IPS DF 6.9 (cell line): Measurements from ENCODE around the gene ERRFI1.

Source experiments
- DNase-seq: peaks from one replicate; pipeline ENCODE4 v3.0.0-alpha.2; 2013; ENCODE audit warnings: low read depth, low spot score
- H3K27ac ChIP-seq: one replicate; pipeline ENCODE4 v1.5.1; 2013; ENCODE audit warnings: low read length, control low read depth
- H3K27me3 ChIP-seq: 2 replicates; pipeline ENCODE4 v1.6.1; 2013; ENCODE audit warnings: mild to moderate bottlenecking, low read length; ENCODE audit not compliant: control insufficient read depth, insufficient read depth
- H3K36me3 ChIP-seq: 2 replicates; pipeline ENCODE4 v1.6.1; 2013; ENCODE audit warnings: low read length; ENCODE audit not compliant: control insufficient read depth, insufficient read depth
- H3K4me1 ChIP-seq: 2 replicates; pipeline ENCODE4 v1.6.1; 2013; ENCODE audit warnings: low read length; ENCODE audit not compliant: control insufficient read depth, insufficient read depth
- H3K4me3 ChIP-seq: 2 replicates; pipeline ENCODE4 v1.5.1; 2013; ENCODE audit warnings: mild to moderate bottlenecking, low read length
- H3K9me3 ChIP-seq: 2 replicates; pipeline ENCODE4 v1.6.1; 2013; ENCODE audit warnings: low read length, inconsistent platforms; ENCODE audit not compliant: control insufficient read depth, insufficient read depth
- WGBS: extraction: QIAGEN DNeasy Blood & Tissue Kit; methylation state at CpG from one replicate; pipeline ENCODE4 v1.1.7; 2013; ENCODE audit warnings: mixed read lengths, missing lambda C conversion rate; ENCODE audit not compliant: insufficient read length, insufficient coverage; 5-methylcytosine and 5-hydroxymethylcytosine counted together

Gene ERRFI1

GRCh38 chr1:8025671-8026144 lies 401 bp downstream of the ERRFI1 start:
- Histone ChIP-seq H3K36me3 (no peaks in the 10 kb centered on the region; the same call in 1 of the 2 replicates), H3K9me3 (no peaks in the 10 kb centered on the region), H3K27me3 (no peaks in the 10 kb centered on the region; the same call in 1 of the 2 replicates), H3K4me1 (peaks cover 7% of the 10 kb centered on the region; the same call in 1 of the 2 replicates), H3K4me3 (peak overlapping the region; percentile 92), H3K27ac (no peak overlapping the region)
- DNase-seq = no peak
- whole genome bisulfite sequencing = no CpG with 5 or more reads among the region's 69 CpGs

GRCh38 chr1:8025061-8025670 lies 943 bp downstream of the ERRFI1 start:
- peaks cover 7% of the 10 kb centered on the region; the same call in 1 of the 2 replicates for H3K4me1 ChIP-seq
- H3K27me3 ChIP-seq = no peaks in the 10 kb centered on the region; the same call in 1 of the 2 replicates
- no peaks in the 10 kb centered on the region for H3K9me3 ChIP-seq
- peak overlapping the region; percentile 92 for H3K4me3 ChIP-seq
- no peaks in the 10 kb centered on the region; the same call in 1 of the 2 replicates for H3K36me3 ChIP-seq
- no peak overlapping the region for H3K27ac ChIP-seq
- no peak for DNase-seq
- WGBS = no CpG with 5 or more reads among the region's 19 CpGs

GRCh38 chr1:8024329-8024728 lies 1.8 kb downstream of the ERRFI1 start:
- Histone ChIP-seq H3K36me3 (no peaks in the 10 kb centered on the region; the same call in 1 of the 2 replicates), H3K4me3 (no peak overlapping the region), H3K4me1 (peaks cover 7% of the 10 kb centered on the region; the same call in 1 of the 2 replicates), H3K9me3 (no peaks in the 10 kb centered on the region), H3K27ac (no peak overlapping the region), H3K27me3 (no peaks in the 10 kb centered on the region; the same call in 1 of the 2 replicates)
- no CpG with 5 or more reads among the region's 3 CpGs for WGBS
- no peak for DNase-seq

GRCh38 chr1:8023995-8024313 lies 2.2 kb downstream of the ERRFI1 start:
- H3K4me3 ChIP-seq = no peak overlapping the region
- no peaks in the 10 kb centered on the region; the same call in 1 of the 2 replicates for H3K36me3 ChIP-seq
- H3K27ac ChIP-seq = no peak overlapping the region
- WGBS = no CpG with 5 or more reads among the region's 1 CpG
- DNase-seq = no peak
- no peaks in the 10 kb centered on the region for H3K9me3 ChIP-seq
- H3K27me3 ChIP-seq = no peaks in the 10 kb centered on the region; the same call in 1 of the 2 replicates
- H3K4me1 ChIP-seq = peaks cover 7% of the 10 kb centered on the region; the same call in 1 of the 2 replicates

DNA sequence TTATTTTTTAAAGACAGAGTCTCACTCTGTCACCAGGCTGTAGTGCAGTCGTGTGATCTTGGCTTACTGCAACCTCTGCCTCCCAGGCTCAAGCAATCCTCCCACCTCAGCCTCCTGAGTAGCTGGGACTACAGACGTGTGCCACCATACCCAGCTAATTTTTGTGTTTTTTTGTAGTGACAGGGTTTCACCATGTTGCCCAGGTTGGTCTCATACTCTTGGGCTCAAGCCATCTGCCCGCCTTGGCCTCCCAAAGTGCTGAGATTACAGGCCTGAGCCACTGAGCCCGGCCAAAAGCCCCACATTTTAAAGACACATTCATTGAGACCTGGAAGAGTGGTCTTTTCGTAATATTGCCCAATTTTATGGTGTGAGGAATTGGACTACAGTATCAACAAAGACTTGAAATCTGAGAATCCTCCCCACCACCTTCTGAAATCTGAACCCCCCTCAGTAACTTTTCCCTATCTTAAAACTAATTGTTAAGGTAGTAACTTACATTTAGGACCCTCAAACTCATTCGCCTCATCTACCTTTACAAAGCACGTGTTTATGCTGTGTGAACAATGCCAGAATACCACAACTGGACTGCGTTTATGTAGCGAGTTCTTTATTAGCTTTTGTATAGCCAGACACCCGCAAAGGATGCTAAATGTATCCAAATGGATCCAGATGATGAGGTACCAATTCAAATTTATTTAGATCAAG lies 2.7 kb downstream of the ERRFI1 start:
- H3K27me3 ChIP-seq = no peaks in the 10 kb centered on the region; the same call in 1 of the 2 replicates
- no peak for DNase-seq
- no CpG with 5 or more reads among the region's 10 CpGs for WGBS
- no peak overlapping the region for H3K27ac ChIP-seq
- no peaks in the 10 kb centered on the region for H3K9me3 ChIP-seq
- peaks cover 8% of the 10 kb centered on the region; the same call in 1 of the 2 replicates for H3K4me1 ChIP-seq
- H3K4me3 ChIP-seq = no peak overlapping the region
- H3K36me3 ChIP-seq = no peaks in the 10 kb centered on the region; the same call in 1 of the 2 replicates

DNA sequence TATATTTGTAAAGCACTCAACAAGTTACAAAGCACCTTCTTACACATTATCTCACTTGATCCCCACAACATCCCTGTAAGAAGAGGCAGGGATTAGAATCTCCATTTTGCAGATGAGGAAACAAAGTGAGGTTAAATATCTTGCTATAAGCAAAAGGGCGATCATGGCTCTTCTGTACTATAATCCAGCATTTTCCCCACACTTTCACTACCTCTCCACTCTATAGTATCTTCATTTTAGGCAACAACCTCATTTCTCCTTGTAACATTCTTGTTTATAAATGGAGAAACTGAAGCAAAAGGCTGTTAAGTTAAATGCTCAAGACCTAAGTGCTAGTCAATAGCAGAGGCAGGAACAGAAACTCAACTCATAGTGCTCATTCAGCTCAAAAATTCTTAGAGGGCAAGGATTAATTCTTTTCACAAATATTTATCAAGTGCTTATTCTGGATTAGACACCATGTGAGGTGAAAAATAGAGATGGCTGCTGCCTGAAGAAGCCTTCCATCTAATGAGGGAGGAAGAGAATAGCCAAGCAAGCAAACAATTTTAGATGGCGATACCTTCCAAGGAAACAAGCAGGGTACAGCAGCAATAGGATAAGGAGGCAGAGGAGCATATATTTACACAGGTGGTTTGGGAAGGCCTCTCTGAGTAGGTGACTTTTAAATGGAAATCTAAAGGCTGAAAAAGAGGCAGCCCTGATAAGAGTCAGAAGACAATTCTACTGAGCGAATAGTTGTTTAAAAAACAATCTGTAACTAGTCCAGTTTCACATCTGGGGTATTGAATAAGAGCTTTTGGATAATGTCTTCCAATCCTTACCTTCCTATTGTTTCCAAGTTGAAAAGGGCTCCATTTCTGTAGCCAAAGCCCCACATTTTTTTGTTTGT lies 3.5 kb downstream of the ERRFI1 start:
- H3K4me3 ChIP-seq = no peak overlapping the region
- H3K27me3 ChIP-seq = no peaks in the 10 kb centered on the region; the same call in 1 of the 2 replicates
- no peak overlapping the region for H3K27ac ChIP-seq
- DNase-seq = no peak
- no peaks in the 10 kb centered on the region; the same call in 1 of the 2 replicates for H3K36me3 ChIP-seq
- H3K4me1 ChIP-seq = peaks cover 8% of the 10 kb centered on the region; the same call in 1 of the 2 replicates
- no peaks in the 10 kb centered on the region for H3K9me3 ChIP-seq
- no CpG with 5 or more reads among the region's 3 CpGs for WGBS

DNA sequence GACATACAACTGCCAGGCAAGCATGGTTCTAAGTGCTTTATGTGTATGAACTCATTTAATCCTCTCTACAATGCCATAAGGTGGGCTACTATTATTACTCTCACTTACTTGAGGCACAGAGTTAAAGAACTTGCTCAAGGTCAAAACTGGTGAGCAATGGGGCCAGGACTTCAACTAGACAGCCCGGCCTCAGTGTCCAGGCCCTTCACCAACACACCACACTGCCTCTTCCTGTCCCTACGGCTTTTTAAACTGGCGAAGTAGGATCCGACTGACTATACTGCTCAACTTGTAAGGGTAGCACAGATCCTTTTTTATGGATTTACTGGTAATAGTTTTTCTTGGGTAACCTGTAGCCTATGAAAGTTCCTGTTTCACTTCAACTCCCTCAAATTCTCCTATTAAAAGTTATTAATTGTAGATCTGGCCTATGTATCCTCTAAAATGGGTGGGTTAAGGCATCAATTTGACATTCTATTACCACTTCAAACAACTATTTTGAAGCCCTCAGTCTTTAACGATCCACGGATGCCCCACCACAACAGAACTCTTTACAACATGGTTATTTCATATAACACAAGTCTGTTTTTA lies 4.3 kb downstream of the ERRFI1 start:
- Histone ChIP-seq H3K27me3 (no peaks in the 10 kb centered on the region; the same call in 1 of the 2 replicates), H3K4me1 (peaks cover 4% of the 10 kb centered on the region; the same call in 1 of the 2 replicates), H3K4me3 (no peak overlapping the region), H3K9me3 (no peaks in the 10 kb centered on the region), H3K36me3 (no peaks in the 10 kb centered on the region; the same call in 1 of the 2 replicates), H3K27ac (no peak overlapping the region)
- DNase-seq = no peak
- no CpG with 5 or more reads among the region's 6 CpGs for WGBS

- peaks cover 4% of the 10 kb centered on the region; the same call in 1 of the 2 replicates for H3K4me1 ChIP-seq
These were observed 6.1 kb downstream of the ERRFI1 start for GRCh38 chr1:8020032-8020431.

DNA sequence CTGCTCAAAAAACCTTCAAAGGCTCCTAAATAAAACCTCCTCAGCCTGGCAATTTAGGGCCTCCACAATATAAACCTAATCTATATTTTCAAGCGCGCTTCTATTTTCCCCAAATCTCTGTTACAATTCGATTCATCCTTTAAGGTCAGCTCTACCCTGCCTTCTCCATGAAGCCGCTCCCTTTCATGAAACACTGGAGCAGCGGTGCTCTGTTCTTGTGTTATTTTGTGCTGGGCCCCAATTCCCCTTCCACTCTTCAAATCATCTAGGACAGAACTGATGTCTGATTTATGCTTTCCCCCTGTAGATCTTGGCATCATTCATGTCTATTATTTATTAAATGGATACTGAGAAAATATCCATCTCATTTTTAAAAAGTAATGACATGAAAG lies 6.9 kb downstream of the ERRFI1 start:
- WGBS = 100% methylated on average over 3 of the region's 5 CpGs
- Histone ChIP-seq H3K4me1 (peaks cover 4% of the 10 kb centered on the region; the same call in 1 of the 2 replicates), H3K27me3 (no peaks in the 10 kb centered on the region), H3K9me3 (no peaks in the 10 kb centered on the region), H3K36me3 (peaks cover 3% of the 10 kb centered on the region; the same call in 1 of the 2 replicates), H3K27ac (no peak overlapping the region), H3K4me3 (no peak overlapping the region)
- DNase-seq = no peak

More at GRCh38 chr1:8020032-8020431, 6.1 kb downstream of the ERRFI1 start:
- Histone ChIP-seq H3K9me3 (no peaks in the 10 kb centered on the region), H3K36me3 (no peaks in the 10 kb centered on the region), H3K27ac (no peak overlapping the region), H3K27me3 (no peaks in the 10 kb centered on the region), H3K4me3 (no peak overlapping the region)
- no peak for DNase-seq
